Testis (tissue), 2 donors: ENCODE measurements around the gene DBN1.

ENCODE experiments used
- POLR2A ChIP-seq: fragments of 450-650 bp; IDR thresholded peaks from one replicate; pipeline ENCODE4 v1.6.1; 2017; ENCODE audit warnings: antibody characterized with exemption, mild to moderate bottlenecking, moderate library complexity
- TF ChIP-seq, protein P1 (sequence below), 3 experiments: fragments of 450-650 bp in 2 of 3; fragments of 200-600 bp in 1 of 3; sonication (generic) in 1 of 3; IDR thresholded peaks; one replicate each; pipeline ENCODE4 v1.5.1; 2016 to 2019; ENCODE audit warnings: antibody characterized with exemption in 3 of 3, mild to moderate bottlenecking in 2 of 3, moderate library complexity in 1 of 3

DNA sequence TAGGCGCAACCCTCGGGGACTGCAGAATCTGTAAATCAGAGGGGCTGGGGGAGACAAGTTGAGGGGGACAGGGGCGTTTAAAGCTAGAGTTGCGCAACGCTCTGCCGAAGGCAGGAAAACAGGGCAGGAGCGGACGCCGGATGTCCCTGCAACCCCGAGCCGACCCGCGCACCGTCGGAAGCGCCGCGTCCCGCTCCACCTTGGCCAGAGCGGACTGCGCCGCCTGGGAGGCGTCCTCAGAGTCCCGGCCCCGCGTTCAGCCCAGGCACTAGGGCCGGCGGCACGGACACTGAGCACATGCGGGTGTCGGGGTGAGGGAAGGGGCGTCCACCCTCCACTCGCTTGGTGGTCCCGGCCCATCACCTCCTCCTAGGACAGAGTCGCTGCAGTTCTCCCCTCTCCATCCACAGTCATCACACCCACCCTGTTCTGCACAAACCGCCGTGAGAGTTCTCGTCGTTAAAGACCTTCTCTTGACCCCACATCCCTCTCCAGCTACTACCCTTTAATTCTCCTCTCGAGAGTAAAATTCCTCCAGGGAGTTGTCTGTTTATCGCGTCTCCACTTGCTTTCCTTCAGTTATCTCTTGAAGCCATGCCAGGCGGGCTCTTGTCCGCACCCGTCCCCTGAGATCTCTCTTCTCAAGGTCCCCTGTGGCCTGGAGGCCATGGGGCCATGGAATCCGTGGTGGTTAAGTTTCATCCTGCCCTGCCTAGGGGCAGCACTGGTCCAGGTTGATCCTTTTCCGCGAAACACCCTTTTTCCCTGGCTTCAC is 24.8 kb upstream of the DBN1 start:
- TF ChIP-seq, protein P1, sequence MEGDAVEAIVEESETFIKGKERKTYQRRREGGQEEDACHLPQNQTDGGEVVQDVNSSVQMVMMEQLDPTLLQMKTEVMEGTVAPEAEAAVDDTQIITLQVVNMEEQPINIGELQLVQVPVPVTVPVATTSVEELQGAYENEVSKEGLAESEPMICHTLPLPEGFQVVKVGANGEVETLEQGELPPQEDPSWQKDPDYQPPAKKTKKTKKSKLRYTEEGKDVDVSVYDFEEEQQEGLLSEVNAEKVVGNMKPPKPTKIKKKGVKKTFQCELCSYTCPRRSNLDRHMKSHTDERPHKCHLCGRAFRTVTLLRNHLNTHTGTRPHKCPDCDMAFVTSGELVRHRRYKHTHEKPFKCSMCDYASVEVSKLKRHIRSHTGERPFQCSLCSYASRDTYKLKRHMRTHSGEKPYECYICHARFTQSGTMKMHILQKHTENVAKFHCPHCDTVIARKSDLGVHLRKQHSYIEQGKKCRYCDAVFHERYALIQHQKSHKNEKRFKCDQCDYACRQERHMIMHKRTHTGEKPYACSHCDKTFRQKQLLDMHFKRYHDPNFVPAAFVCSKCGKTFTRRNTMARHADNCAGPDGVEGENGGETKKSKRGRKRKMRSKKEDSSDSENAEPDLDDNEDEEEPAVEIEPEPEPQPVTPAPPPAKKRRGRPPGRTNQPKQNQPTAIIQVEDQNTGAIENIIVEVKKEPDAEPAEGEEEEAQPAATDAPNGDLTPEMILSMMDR (IDR thresholded peaks at IDR 0.05) = no peak
- TF ChIP-seq POLR2A = no peak
